ENCODE results near the gene PTPRD.

The PTPRD gene

DNA sequence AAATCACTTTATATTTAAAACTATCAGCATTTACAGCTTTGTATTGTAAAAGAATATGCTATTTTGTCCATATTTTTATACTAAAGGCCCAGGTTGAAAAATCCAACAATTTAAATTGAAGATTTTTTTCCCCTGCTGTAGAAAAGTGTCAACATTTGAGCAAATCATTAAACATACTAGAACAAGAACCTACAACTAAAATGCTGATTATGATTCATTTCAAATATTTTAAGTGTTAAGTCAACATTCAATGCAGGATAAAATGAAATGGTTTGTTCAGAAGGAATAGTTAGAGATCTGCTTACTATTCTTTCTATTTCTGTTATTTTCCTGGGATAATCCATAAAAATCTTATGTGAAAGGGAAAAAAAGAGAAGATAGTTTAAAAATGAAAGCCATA is 1946.7 kb downstream of the PTPRD start:
- no peak for DNase-seq (ENCODE audit: low read depth in 2 of 2, low spot score in 1 of 2)

DNA sequence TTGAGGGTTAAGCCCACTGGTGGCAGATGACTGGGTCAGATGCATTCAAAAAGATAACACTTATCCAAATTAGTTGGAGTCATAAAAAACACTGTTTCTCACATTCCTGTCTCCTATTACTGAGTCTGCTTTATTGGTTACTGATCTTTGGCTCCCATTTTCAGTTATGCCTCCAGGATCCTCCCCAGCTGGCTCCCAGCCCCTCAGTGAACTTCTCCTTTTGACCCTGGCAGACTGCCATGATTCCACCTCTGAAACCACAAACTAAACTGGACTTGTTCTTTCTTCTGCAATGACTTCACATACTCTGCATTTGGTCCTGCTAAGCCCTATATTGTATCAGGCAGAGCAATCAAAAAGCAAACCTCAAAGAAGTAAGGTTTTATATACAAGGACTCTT is 1952.4 kb downstream of the PTPRD start:
- no peak for DNase-seq (ENCODE audit: low read depth in 2 of 2, low spot score in 1 of 2)

DNA sequence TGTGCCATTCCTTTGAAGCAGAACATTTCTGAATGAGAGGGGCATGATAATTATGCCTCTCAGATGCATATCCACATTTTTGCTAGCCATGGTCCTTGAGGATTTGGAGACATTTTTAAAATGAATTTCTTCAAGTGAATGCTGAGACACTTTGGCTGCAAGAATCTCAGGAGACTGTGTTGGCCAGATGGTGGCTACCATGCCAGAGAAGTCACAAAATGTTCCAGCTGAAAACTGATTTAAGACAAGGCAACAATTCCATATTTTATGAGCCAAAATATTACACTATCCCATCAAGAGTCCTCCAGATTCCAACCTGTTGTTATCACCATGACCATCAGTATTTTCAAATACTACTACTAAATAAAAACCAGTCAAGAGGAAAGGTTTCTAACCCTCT is 1953.7 kb downstream of the PTPRD start:
- DNase-seq (ENCODE audit: low read depth in 2 of 2, low spot score in 1 of 2) = no peak

DNA sequence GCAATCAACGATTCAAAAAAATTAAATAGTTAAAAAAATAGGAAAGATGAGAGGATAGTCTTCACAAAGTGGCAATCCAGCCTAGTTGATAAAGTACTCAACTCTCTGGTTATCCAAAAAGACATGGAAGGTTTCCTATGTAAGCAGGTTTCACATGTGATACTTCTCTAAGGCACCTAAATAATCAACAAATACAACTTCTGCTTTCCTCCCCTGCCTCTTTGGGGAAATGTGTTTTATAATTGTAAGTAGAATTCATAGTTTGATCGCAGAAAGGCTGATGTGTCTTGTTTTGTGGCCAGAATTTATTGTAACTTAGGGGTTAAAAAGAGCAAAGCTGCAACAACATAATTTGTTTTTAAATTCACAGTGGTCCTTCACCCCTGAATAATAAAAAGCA is 1957.7 kb downstream of the PTPRD start:
- no peak for DNase-seq (ENCODE audit: low read depth in 2 of 2, low spot score in 1 of 2)

DNA sequence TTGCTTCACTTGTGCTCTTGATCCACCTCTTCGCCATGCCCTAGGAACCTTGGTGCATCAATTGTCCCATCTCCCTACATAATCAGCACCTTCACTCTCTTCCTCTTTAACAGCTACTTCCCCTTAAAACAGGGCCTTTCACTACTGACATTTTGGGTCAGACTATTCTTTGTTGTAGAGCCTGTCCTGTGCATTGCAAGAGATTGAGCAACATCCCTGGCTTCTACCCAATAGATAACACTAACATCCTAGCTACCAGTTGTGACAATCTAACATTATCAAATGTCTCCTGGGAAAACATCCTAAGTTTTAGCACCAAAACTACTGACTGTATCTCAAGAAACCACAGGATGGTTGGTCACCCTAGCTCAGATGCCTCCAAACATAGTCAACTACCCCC is 1958.9 kb downstream of the PTPRD start:
- no peak for DNase-seq (ENCODE audit: low read depth in 2 of 2, low spot score in 1 of 2)

DNA sequence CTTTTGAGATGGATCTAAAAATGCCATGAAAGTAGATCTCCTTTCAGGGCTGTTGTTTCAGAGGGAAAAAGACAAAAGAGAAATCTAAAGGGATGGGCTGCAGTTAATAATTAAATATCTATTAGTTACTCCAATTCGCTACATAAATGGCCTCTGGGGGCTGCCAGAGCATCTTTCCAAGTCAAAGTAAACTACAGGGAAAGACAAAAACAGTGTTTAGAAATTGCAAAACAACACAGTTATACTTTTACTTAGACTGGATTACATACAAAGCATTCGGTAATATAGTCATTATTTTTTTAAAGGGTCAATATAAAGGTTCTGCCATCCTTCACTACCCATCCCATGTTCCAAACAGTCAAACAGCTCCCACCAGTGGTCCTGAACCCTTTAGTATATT is 1959.7 kb downstream of the PTPRD start:
- DNase-seq (ENCODE audit: low read depth in 2 of 2, low spot score in 1 of 2) = no peak

DNA sequence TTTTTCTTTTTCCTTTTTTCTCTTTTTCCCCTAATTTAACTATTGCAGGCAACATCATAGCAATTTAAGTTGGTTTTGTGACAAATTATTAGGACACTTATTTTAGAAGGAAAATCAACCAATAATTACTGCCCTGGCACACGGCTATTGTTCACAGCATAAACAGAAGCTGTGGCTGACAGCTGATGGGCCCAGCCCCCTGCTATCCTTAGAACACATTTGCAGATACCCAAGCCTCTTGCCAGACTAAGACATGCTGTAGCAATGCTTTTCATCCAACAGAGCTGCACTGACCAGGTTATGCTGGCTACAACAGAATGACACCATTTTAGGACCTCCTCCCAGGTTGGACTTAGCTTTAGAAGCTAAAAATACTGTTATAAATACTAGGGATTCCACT is 1960.5 kb downstream of the PTPRD start:
- no peak for DNase-seq (ENCODE audit: low read depth in 2 of 2, low spot score in 1 of 2)

DNA sequence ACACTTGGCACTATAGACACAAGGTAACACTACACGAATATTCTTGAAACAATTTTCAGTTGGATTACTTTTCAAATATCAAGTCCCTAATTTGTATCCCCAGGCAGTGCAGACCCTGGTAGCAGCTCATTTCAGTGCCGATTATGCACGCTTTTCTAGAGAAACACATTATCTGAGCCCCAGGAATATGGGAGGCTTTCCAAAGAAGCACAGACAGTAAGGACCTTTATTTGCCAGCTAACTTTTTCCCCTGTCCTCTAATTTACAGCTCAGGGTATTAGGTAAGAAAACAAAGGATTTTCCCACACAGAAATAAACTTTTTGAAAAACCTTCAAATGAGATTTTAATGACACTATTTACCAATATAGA is 1961.0 kb downstream of the PTPRD start:
- DNase-seq (ENCODE audit: low read depth in 2 of 2, low spot score in 1 of 2) = no peak

DNA sequence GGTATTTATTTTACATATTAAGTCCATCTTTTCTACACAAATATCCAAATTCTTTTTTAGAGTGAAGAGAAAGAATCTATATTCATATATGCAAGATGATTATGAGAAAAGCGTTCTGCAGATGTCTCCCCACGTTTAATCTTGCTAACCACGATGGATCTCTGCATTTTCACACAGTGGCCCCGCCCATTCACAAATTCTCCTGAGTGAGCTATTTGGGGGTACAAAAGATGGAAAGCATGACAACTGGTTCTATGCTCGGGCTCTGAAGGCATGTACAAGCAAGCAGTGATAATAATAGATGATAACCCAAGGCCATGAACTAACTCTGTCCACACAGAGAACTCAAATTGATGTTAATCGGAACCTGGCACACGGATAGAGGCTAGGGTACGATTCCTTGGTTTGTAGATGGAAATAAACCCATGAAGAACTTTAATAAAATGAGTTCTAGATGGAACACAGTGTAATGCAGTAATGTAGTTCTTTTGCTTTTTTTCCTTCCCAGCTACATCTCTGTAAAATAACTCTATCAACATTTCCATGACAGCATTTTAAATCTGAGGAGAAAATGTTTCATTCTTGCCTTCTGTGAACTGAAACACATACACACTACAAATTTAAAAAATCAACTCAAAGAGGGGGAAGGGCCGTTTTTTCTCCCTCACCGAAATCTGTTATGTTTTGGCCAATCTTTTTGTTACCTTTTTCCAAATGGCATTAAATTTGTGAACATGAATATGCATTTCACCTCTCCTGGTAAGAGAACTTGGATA is 1961.5 kb downstream of the PTPRD start:
- DNase-seq (ENCODE audit: low read depth in 2 of 2, low spot score in 1 of 2) = no peak

DNA sequence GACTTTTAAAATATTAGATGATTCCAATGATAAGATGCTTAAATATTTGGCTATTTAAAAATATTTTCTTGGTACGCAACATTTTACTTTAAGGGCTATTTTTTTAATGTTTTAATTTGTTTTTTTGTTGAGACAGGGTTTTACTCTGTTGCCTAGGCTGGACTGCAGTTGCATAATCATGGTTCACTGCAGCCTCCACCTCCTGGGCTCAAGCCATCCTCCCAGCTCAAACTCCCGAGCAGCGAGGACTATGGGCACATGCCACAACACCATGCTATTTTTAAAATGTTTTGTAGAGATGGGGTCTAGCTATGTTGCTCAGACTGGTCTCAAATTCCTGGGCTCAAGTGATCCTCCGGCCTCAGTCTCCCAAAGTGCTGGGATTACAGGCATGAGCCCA is 1963.0 kb downstream of the PTPRD start:
- no peak for DNase-seq (ENCODE audit: low read depth in 2 of 2, low spot score in 1 of 2)

DNA sequence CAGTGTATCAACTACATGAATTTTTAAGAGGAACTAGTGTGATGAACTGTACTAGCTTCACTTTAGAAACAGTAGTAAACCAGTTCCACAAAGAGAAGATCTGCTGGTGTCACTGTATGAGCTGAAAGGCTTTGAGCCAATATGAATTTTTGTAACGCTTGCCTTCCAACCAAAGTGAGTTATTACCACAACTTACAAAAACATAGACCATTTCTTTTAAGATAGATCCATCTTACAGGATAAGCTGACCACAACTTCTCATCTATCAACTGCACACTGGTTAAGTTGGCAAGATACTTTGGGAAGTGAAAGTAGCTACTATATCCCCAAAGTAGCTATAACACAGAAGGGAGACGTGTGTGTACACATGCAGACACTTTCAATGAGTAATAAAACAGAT is 1963.6 kb downstream of the PTPRD start:
- DNase-seq (ENCODE audit: low read depth in 2 of 2, low spot score in 1 of 2) = no peak

DNA sequence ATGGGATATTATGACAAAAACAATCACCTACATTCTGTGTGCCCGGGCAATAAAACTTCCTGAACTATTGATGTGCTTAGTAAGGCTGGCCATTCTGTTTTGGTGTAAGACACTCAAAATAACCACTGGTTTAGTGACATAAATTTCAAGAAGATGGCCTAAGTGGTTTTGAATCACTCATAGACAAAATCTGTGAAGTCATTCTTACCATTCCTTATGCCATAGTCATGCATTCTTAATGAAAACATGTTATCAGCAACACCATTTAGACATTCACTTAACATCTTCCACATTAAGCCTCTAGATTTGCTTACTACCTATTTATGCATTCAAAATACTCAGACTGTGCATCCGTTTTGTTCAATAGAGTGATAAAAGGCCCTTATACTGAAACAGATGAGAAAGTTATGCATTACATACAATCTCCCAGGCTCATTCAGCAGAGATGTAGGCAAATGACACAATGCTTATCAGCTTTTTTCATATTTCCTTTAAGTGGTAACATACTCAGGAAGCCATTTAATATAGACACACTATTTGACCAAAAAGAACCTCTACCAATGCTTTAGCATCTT is 1964.4 kb downstream of the PTPRD start:
- DNase-seq (ENCODE audit: low read depth in 2 of 2, low spot score in 1 of 2) = no peak

DNA sequence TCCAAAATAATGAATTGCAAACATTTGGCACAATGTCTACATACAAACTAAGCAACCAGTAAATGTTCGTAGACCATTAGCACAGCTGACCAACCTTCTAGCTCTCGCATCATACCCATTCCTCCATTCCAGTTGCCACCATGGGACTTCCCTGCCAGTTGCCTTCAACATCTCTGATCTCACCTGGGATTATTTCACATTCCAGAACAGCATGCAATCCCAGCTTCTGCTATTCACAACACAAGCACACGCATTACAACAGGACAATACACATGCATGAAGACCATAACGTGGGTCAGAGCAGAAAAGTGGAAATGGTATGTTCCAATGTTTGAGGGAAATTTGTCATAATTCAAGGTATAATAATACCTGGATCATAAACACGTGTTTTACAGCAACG is 1965.0 kb downstream of the PTPRD start:
- DNase-seq (ENCODE audit: low read depth in 2 of 2, low spot score in 1 of 2) = no peak

DNA sequence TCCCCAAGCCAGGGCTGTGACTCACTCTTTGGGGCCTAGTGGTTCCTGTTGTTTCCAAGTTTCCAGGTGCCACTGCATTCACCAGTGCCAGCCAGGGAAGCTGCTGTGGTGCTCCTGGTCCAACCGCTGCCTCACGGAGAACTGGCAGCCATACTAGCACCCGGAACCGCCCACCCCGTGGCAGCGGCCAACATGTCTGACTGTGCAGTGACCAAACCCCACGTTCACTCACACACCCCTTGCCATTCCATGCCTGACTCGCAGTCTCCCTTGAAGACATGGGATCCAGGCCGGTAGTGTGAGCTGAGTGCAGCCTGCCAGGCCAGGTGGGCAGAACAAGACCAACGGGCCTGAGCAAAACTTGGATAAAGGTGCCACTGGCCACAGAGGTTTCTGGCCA is 1968.2 kb downstream of the PTPRD start:
- DNase-seq (ENCODE audit: low read depth in 2 of 2, low spot score in 1 of 2) = no peak

DNA sequence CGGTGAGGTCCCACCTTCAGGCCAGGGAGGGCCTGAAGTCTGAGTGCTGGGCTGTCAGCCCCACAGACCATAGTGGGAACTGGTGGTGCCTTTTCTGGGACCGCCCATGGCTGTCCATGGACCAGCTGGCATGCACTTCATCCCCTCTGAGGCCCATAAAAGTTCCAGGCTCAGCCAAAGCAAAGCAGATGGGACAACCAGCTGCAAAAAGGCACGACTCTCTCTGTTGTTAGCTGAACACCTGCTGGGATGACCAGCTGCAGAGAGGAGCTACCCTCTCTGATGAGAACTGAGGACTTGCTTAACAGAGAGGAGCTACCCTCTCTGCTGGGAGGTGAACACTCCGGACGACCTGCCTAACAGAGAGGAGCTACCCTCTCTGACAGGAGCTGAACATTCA is 1968.9 kb downstream of the PTPRD start:
- no peak for DNase-seq (ENCODE audit: low read depth in 2 of 2, low spot score in 1 of 2)

DNA sequence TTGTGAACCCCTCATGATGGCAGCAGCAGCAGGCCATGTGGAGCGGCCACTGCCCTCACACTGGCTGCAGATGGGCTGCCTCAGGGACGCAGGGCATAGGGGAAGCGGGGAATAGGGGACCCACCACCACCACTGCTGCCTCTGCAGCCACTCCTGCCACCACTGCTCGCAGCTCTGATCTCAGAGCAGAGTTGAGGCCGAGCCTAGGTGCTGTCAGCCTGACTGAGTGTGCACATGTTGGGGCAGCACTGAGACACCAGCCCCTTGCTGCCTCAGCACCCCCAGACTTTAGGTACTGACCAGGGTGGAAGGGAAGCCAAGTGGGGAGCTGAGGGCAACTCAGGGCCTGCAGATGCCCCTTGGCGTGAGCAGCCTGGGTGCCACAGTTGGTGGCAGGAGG is 1969.3 kb downstream of the PTPRD start:
- no peak for DNase-seq (ENCODE audit: low read depth in 2 of 2, low spot score in 1 of 2)

DNA sequence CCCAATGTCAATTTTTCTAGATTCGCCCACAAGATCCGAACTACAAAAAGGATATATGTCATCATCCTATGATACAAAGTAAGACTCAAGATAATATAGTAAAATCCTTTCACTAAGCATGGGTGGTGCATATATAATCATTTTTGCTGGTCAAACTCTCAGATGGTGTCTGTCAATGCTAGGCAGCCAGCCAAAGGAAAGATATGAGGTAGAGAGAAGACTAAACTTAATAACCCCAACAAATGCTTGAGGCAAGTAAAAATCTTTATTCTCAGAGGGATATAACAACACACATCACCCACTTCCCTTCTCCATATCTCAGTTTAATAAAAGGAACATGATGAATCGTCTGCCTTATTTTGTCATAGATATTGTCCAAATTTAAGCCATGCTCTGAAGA is 1972.0 kb downstream of the PTPRD start:
- DNase-seq (ENCODE audit: low read depth in 2 of 2, low spot score in 1 of 2) = no peak

DNA sequence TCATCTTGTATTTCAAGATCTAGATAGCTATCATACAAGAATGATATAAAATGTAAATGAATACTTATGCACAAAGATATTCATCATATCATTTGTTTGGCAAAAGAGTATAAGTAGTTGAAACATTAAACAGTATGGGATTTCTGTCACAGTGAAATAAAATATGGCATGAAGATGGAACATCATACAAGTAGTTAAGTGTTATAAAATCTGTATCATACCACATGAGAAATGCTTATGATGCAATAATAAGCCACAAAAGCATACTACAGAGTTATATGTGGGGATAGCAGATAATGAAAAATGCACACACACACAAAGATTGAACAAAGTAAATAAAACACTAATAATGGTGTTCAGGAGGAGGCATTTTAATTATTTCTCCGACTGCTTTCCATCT is 1975.2 kb downstream of the PTPRD start:
- DNase-seq (ENCODE audit: low read depth in 2 of 2, low spot score in 1 of 2) = no peak

DNA sequence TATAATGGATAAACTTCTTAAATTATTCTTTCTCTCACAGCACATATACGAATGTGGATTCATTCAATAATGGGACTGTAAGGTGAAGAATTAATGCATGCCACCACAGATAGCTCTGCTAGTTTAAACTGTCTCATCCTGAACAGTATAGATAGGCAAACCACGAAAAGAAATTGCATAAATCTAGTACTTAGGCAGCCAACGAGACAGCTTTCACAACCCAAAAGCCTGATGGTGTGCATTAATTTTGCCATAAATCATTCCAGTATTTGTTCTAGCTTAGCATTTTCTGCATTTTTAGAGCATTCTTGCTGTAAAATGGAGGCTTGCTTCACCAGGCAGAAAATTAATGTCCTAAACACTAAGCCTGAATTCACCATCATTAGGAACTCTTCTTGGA is 1979.0 kb downstream of the PTPRD start:
- no peak for DNase-seq (ENCODE audit: low read depth in 2 of 2, low spot score in 1 of 2)

DNA sequence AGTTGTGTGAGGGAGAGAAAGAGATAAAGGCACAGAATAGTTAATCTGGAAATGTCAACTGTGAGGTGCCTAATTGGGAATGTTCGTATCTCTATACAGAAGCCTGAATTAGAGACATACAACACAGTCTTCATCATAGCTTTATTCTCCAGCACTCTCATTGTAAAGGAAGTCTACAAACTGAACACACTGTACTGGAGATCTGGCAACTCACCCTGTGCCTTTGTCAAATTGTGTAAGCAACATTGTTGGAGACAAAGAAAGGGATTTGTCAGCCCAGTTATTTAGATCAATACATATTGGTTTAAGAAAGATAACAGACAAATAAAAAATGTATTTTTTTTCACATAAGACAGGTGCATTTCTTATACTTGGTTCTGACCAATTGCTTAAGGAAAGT is 1980.3 kb downstream of the PTPRD start:
- no peak for DNase-seq (ENCODE audit: low read depth in 2 of 2, low spot score in 1 of 2)

DNA sequence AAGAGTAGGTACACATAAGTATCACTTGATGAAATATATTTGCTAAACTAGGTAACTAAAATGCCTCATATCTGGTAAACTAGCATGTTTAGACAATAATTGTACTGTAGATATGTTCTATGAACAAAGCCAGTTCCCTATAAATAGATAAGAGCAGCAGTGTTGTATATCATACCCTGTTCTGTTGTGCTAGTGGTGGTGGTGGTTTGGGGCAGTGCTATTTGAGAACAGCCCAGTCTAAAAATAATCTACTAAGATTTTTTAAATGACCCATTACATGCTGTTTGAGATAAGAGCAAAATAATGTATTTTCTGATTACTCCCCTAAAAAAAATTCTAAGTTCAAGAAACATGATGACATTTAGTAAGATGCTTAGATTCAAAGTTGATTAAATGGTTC is 1984.0 kb downstream of the PTPRD start:
- DNase-seq (ENCODE audit: low read depth in 2 of 2, low spot score in 1 of 2) = no peak

DNA sequence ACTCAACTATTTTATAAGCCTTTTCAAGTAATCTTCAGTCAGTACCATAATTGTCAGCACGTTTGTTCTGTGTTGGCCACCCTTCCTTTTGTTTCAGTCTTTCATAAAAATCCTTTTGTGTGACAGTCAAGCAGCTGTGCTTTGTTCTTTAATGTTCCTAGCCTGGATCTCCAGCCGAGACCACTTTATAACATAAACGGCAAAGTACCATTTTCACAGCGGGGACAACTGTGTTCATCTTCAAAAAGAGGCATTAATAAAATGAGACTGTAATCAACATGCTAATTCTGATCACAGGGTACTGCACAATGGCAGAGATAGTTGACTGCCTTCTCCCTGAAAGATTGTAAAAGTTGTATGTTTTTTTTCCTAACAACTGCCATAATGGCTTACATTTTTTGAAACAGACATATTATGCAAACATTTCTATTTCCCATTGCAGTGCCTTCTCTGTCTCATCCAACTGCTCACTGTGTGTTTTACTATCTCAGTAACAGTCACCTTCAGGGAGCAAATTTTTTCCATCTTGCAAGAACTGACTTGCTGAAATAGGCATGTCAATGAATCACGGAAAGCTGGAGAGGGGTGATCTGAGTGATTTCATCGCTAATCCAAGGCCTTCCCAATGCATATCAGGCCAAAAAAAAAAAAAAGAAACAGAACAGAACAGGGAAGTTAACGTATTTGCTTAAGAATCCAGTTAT is 1984.7 kb downstream of the PTPRD start:
- no peak for DNase-seq (ENCODE audit: low read depth in 2 of 2, low spot score in 1 of 2)

DNA sequence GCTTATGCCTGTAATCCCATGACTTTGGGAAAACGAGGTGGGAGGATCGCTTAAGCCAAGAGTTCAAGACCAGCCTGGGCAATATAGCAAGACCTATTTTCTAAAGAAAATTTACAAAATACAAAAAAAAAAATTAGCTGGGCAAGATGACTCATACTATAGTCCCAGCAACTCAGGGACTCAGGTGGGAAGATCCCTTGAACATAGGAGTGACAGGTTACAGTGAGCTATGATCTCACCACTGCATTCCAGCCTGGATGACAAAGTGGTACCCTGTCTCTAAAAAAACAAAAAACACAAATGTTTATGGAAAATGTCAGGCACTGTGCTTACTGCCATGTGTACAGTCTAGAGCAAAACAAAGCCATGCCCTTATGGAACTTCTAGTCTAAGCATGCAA is 1989.9 kb downstream of the PTPRD start:
- DNase-seq (ENCODE audit: low read depth in 2 of 2, low spot score in 1 of 2) = no peak

All from stimulated activated CD8-positive, alpha-beta memory T cell treated with anti-CD3 and anti-CD28 coated beads, Interleukin-4, amount 100 ng/mL, for 1 hour (primary cell).